Measurements from ENCODE around the gene CTBP1. TPM values are rescaled to one million over a fixed set of nuclear protein-coding genes. Genes with fewer than 3 reads are reported as not detected.

CTBP1 gene
- total and polyA plus RNA-seq, 9 of the 15 experiments (the other 6 are each of a cell fraction or from before 2014, with no cell fraction given), result 14.5 to 162 (median 68.2) TPM

GRCh38 chr4:1207603-1208265 lies 41.2 kb downstream of the CTBP1 start:
- no peak overlapping the region for H3K4me2 ChIP-seq (ENCODE audit: insufficient read depth, low read length)
- no peak overlapping the region for H3K27ac ChIP-seq (ENCODE audit: extremely low read depth, low read depth, low read length)
- no peaks in the 10 kb centered on the region for H3K9me3 ChIP-seq (replicated peaks; ENCODE audit: control insufficient read depth, insufficient read depth, low read depth, low read length)
- H3K27me3 ChIP-seq (ENCODE audit: control insufficient read depth in 2 of 2, insufficient read depth in 2 of 2, low read length in 2 of 2), result no peaks in the 10 kb centered on the region
- FAIRE-seq (no peak), DNase-seq (ENCODE audit: extremely low read depth in 1 of 4, low spot score in 3 of 4) (no peak), ATAC-seq (no peak)
- POLR2A ChIA-PET, result no interaction called here
- no peaks in the 10 kb centered on the region for H3K9me1 ChIP-seq (ENCODE audit: control insufficient read depth, insufficient read depth, low read length)
- peaks cover 0 to 58% of the 10 kb centered on the region in 2 experiments; a peak in 2 of 5 replicates for H3K4me1 ChIP-seq (replicated peaks in 1 of 2; ENCODE audit: control insufficient read depth in 2 of 2, insufficient read depth in 2 of 2, low read length in 2 of 2)
- H3K79me2 ChIP-seq (ENCODE audit: control insufficient read depth, insufficient read depth, low read length), result no peaks in the 10 kb centered on the region
- CTCF ChIA-PET (ENCODE audit: low intra/inter-chr PET ratio), result no interaction called here
- BruUV-seq (replicated peaks), result no TSS peak
- WGBS (ENCODE audit: insufficient coverage, low coverage, missing lambda C conversion rate), result 78% methylated on average over 23 of the region's 31 CpGs
- intact Hi-C loops (cut with micrococcal nuclease) (no loop called here), in situ Hi-C loops (cut with MboI) (no loop called here)
- H3K36me3 ChIP-seq (ENCODE audit: control insufficient read depth, insufficient read depth, low read length), result peaks cover 13% of the 10 kb centered on the region; the same call in 1 of the 3 replicates
- no peak overlapping the region; a peak in 1 of 4 replicates for H3K9ac ChIP-seq (ENCODE audit: insufficient read depth in 1 of 2, low read depth in 2 of 2, low read length in 2 of 2)
- H4K20me1 ChIP-seq (replicated peaks; ENCODE audit: control insufficient read depth, insufficient read depth, low read length), result no peaks in the 10 kb centered on the region; the same call in 1 of the 2 replicates
- H2AFZ ChIP-seq (ENCODE audit: low read depth, low read length), result no peak overlapping the region
- no peak overlapping the region for H3K4me3 ChIP-seq
- TF ChIP-seq ADNP (tag; IDR thresholded peaks at IDR 0.05), result no peak
- no peak for TF ChIP-seq GMEB1 (CRISPR knock-in tag; IDR thresholded peaks at IDR 0.05)
- TF ChIP-seq E4F1 (CRISPR knock-in tag; IDR thresholded peaks at IDR 0.05; ENCODE audit: borderline replicate concordance), result no peak
- no peak for TF ChIP-seq HMGN3 (IDR thresholded peaks at IDR 0.05; ENCODE audit: borderline replicate concordance, extremely low read depth, insufficient read length, low read depth, low read length)
- no peak for TF ChIP-seq TRIM25 (IDR thresholded peaks at IDR 0.05; ENCODE audit: borderline replicate concordance)
- no peak for TF ChIP-seq ZNF124 (CRISPR knock-in tag; IDR thresholded peaks at IDR 0.05)
- TF ChIP-seq E2F1 (CRISPR knock-in tag; IDR thresholded peaks at IDR 0.05), result no peak
- TF ChIP-seq ZFPM2 (CRISPR knock-in tag; IDR thresholded peaks at IDR 0.05), result no peak
- no peak for TF ChIP-seq ZNF699 (CRISPR knock-in tag; IDR thresholded peaks at IDR 0.05; ENCODE audit: insufficient replicate concordance)
- no peak for TF ChIP-seq GTF2B (IDR thresholded peaks at IDR 0.05; ENCODE audit: extremely low read depth, insufficient read length)
- no peak for TF ChIP-seq ZNF766 (CRISPR knock-in tag; conservative IDR thresholded peaks at IDR 0.05)

Measured in K562 (cell line).